HG02970 (cell line): ENCODE results near the gene RHOB.
A peak's percentile ranks its signal among the peaks of the same experiment; 100 is the strongest.

ENCODE experiments used
- ATAC-seq: cut with Tn5 transposase; IDR thresholded peaks from one replicate; pipeline ENCODE4 v1.9.1; 2021; ENCODE audit warnings: mild to moderate bottlenecking, moderate library complexity, moderate number of reproducible peaks; ENCODE audit not compliant: unreplicated experiment, low FRiP score

The RHOB gene

DNA sequence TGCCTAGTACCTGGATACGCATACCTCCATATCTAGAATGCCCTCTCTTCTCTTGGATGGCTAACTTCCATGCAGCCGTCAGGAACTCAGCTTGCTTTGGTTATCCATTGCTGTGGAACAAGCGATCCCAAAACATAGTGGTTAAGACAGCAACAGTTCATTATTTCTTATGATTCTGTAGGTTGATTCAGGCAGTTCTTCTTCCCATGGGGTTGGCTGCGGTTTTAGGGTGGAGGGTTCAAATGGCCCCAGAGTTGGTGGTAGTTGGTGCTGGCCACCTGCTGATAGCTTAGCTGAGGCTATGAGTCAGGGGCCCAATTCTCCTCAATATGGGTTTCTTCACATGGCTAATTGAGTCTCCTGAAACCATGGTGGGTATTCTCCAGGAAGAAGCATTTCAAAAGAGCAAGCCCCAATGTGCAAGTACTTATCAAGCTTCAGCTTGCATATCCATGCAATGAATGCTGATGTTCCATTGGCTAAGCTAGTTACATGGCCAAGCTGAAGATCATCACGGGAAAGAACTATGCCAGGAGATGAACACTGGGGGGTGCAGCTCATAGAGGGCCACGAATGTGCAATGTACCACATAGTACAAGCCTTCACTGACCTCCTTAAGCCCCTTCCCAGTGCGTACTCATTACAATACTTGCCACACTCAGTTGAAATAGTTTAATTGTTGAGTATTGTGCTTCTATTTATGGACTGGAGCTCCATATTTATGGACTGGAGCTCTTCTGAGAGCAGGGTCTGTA, 10.0 kb upstream of the RHOB start:
- no peak for ATAC-seq

DNA sequence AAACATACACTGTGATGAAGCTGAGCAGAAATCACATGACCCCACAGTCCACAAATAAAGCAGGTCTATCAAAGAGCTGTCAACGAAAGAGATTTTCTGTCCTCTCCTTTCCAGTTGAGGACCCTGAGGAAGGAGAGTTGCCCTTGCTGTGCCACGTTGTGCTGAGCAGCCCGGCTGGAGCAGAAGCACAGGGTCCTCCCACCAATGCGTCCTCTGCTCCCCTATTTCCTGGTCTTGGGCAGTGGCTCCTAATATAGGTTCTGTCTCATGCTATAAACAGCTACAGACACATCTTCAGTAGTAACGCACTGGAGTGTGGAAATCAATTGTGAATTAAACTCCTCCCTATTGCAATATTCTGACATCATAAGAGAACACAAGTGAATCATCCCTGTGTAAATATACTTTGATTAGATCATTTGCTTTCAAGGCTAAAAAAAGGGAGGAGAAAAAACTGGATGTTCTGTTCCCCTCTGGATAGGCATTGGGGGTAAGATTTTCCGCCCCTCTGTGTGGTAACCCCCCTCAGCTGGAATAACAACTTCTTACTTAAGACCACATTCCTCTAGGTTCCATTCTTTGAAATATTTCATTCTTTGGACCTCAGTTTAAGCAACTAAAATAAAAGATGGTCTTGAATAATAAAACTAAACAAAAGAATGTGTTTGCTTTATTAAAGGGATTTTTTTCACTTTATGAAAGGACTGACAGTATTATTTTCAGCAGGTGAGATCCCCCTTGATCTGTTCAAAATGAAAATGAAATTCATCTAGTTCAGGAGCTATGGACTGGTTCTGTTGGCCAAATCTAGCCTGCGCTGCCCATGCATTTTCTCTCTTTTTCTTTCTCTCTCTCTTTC, 8.3 kb upstream of the RHOB start:
- no peak for ATAC-seq

DNA sequence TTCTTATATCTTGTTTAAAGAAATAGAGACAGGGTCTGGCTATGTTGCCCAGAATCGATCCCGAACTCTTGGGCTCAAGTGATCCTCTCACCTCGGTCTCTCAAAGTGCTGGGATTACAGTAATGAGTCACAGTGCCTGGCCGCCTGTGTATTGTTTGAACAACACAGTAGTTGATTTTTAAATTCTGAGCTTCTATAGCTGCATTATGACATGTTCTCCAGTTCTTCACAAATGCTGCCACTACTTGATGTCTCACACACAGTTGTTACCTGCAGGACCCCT, 7.7 kb upstream of the RHOB start:
- no peak for ATAC-seq

DNA sequence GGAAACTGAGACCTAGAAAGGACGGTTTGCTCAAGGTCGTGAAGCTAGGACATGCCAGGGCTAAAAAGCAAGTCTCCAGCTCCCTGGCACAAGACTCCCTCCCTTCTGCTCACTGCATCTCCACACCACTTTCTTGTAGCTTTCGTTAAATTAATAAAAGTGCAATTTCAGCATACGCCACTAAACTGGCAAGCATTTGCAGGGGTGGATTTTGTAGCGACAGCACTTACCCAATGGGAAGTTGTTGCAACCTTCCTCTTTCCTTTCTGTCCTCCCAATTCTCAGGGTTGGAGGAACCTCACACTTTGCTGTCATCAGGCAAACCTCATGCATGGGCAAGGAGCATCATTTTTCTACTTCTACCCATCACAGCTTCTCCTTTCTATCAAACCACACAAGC, 7.4 kb upstream of the RHOB start:
- no peak for ATAC-seq

DNA sequence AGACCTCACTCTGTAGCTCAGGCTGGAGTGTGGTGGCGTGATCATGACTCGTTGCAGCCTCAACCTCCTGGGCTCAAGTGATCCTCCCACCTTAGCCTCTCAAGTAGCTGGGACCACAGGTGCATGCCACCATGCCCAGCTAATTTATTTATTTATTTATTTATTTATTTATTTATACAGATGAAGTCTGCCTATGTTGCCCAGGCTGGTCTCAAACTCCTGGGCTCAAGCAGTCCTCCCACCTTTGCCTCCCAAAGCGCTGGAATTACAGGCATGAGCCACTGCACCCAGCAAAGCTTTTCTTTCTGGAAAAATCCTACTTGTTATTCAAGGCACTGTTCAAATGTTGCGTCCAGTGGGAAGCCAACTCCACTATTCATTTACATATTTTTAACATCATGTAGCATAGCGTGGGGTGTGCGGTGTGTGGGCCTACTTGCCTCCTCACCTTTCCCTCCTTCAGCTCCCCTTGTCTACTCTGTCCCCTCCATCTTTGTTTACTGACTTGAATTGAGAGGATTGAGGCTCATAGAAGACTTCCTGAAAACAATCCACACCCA, 6.8 kb upstream of the RHOB start:
- ATAC-seq = no peak

DNA sequence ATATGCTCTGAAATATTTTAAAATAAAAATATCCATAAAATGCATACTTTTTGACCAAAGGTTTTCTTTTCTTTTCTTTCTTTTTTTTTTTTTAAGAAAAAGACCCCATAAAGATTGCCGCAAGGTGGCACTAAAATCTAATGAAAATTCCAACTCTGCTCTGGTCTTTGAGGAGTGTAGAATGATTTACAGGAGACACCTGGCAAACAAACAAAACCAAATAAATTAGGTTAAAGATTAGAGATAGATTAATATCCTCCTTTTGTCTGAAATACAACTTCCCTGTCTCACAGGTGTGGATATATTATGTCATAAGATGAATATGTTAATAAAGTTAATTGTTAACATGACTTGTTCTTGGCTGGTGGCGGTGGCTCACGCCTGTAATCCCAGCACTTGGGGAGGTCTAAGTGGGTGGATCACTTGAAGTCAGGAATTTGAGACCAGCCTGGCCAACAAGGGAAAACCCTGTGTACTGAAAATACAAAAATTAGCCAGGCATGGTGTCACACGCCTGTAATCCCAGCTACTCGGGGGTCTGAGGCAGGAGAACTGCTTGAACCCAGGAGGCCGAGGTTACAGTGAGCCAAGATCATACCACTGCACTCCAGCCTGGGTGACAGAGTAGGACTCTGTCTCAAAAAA, 3.5 kb upstream of the RHOB start:
- no peak for ATAC-seq

DNA sequence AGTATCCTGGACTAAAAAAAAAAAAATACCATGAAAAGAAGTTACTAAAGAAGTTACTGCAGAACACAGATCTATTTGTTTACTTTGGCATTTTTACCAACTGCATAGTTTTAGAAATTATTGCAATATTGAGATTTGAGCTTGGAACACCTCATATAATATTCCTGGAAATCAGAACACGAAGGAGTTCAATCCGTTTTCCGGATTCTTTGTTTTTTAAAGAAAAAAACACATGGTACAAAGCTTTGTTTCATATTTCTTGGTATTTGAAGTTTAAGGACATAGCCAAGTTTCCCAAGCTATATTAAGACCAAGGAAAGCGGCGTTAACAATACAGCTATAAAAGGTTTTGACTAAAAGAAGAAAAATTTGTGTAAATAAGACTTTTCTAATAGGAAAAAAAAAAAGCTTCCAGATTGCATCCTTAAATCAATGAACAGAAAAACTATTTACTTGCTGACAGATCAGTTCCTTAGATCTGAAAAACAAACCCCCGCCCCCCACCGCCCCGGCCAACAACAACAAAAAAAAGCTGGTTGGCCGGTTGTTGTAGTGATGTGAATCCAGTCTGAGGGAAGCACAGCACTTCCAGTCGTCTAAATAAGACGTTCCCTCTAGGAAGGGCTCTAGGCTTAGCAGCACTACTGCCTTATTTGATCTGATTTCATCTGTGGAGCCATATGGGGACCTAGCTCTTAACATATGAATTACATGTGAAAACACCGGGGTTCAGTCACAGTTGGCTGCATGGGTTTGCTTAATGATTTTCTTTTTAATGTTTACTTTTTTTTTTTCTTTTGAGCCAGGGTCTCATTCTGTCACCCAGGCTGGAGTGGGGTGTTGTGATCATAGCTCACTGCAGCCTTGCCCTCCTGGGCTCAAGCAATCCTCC, 2.5 kb upstream of the RHOB start:
- no peak for ATAC-seq

DNA sequence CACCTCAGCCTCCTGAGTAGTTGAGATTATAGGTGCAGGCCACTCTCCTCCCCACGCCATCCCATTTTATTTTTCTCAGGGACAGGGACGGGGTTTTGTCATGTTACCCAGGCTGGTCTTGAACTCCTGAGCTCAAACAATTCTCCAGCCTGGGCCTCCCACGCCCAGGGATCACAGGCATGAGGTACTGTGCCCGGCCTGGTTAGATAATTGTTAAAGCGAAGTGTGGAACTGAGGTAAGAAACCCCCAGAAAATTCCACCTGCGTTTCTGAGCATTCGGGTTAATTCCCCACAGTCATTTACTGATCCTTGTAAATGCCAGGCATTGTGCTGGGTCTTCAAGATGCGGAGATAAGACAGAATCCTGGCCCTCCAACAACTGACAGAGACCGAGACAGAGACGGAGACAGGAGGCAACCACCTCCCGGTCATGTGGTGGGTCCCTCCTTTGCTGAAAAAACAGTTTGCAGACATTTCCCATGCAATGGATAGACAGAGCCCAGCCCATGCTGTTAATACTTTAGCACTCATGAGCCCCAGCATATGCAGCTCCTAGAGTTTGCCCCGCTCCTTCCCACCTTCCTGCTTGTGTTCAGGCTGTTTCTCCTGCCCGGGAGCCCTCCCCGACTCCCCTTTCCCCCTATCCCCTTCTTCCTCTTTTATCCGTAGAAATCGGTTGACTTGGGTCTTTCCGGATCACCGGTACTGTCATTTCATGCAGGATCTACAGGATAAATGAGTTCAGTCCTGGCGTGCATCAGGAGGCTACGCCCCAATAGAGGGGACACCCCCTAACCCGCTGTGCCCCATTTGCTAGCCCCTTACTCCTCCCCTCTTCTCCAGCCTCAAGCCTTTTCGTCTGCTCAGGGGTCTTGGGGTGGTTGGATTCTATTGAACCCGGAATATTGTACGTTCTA, 1.6 kb upstream of the RHOB start:
- ATAC-seq = no peak

DNA sequence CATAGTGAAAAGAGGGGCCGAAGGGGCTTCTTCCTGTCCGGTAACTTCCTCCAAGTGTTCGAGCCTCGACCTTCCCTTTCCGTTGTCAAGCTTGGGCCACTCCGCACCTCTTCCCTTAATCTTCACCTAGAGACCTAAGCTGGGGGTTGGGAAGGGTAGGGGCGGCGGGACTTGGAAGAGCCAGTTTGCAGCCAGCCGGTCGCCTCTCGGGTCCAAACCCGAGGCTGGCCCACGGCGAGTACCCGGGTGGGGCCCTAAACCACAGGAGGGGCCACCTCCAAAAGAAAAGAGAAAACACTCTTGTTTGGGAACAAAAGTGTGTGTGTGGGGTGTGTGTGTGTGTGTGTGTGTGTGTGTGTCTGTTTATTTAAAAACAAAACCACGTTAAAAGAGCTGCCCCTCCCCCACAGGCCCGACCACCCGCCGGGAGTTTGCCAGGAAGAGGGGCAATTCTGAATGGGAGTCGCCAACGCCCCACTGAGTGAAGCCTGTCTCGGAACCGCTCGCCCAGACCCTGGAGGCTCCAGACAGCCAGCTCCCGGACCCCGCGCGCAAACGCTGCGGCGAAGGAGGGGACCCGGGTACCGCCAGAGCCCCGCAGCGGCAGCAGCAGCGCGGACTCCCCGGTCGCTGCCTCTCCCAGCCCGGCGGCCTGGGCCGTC, 488 bp upstream of the RHOB start:
- no peak for ATAC-seq

DNA sequence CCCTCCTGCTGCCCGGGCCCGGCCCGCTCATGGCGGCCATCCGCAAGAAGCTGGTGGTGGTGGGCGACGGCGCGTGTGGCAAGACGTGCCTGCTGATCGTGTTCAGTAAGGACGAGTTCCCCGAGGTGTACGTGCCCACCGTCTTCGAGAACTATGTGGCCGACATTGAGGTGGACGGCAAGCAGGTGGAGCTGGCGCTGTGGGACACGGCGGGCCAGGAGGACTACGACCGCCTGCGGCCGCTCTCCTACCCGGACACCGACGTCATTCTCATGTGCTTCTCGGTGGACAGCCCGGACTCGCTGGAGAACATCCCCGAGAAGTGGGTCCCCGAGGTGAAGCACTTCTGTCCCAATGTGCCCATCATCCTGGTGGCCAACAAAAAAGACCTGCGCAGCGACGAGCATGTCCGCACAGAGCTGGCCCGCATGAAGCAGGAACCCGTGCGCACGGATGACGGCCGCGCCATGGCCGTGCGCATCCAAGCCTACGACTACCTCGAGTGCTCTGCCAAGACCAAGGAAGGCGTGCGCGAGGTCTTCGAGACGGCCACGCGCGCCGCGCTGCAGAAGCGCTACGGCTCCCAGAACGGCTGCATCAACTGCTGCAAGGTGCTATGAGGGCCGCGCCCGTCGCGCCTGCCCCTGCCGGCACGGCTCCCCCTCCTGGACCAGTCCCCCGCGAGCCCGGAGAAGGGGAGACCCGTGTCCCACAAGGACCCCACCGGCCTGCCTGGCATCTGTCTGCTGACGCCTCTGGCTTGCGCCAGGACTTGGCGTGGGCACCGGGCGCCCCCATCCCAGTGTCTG, 767 bp downstream of the RHOB start:
- peak; percentile 12 for ATAC-seq

DNA sequence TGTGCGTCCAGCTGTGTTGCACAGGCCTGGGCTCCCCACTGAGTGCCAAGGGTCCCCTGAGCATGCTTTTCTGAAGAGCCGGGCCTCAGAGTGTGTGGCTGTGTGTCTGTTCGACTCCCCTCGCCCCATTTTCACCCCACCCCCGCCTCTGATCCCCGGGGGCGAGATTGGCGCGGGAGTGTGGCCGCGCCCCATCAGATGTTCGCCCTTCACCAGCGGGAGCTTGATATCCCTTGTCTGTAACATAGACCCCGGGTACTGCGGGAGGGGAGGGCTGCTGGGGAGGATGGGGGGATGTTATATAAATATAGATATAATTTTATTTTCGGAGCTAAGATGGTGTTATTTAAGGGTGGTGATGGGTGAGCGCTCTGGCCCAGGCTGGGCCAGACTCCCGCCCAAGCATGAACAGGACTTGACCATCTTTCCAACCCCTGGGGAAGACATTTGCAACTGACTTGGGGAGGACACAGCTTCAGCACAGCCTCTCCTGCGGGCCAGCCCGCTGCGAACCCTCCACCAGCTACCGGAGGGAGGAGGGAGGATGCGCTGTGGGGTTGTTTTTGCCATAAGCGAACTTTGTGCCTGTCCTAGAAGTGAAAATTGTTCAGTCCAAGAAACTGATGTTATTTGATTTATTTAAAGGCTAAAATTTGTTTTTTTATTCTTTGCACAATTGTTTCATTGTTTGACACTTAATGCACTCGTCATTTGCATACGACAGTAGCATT, 1.5 kb downstream of the RHOB start:
- ATAC-seq = no peak

DNA sequence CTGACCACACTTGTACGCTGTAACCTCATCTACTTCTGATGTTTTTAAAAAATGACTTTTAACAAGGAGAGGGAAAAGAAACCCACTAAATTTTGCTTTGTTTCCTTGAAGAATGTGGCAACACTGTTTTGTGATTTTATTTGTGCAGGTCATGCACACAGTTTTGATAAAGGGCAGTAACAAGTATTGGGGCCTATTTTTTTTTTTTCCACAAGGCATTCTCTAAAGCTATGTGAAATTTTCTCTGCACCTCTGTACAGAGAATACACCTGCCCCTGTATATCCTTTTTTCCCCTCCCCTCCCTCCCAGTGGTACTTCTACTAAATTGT, 2.1 kb downstream of the RHOB start:
- ATAC-seq = no peak

DNA sequence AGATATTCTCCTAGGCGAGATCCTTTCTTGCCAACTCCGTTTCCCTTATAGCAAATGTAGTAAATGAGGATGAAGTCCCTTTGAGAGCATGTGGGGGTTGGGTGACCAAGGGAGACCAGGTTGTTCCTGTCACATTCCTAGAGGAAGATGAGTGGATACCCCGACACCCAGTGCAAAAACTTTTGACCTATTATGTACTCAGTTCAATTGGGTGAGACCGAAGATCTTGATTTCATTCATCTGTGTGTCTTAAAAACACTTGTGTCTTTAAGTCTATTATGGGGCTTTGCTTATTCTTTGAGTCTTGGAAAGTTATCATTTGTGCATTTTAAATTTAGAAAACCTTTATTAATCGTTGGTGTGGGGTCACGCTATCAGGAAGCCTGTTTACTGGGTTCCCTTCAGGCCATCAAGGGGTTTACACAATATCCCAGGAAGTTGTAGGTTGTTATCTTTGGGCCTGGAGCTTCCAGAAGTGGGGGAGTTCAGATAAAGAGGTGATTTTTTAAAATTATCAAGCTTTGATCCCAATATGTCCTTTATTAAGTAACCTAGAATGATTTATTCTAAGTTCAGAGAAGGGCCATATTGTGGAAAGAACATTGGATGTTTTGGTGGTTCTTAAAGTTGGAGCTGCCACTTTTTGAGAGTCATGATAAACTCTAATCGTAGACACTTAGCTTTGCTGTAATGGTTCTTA, 2.8 kb downstream of the RHOB start:
- ATAC-seq = no peak

DNA sequence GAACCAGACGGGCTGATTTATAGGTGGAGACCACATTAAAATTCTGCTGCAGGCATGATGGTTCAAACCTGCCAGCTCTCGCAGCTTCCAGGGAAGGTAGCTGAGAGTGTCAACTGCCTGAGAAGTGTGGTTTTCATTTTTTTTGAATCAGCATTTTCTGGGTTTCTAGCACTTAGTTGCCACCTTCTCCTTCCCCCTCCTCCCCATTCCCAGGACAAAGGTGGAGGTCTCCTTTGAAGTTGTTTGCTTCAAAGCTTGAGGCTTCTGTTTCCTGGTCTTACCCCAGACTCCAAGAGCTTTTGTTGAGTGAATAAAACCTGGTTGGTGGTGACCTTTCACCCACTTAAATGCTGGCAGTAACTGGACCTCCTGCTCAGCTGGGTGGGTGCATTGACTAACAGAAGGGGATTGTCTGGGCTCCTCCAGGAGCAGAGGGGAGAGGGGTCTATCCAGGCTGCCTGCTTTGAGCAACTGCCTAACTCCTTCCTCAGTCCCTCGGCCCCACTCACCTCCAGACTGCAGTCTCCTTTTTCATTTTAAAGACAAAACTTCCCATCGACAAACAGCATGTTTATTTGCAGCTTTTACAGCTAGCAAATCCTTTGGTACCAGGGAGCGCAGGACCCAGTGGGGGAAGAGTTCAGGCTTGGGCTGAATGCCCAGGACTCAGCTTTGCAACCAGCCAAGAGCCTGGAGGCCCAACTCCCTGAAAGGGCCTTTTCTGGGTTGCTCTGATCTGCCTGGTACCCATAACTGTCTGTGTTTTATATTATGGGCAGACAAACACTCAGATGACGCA, 3.5 kb downstream of the RHOB start:
- ATAC-seq = no peak

DNA sequence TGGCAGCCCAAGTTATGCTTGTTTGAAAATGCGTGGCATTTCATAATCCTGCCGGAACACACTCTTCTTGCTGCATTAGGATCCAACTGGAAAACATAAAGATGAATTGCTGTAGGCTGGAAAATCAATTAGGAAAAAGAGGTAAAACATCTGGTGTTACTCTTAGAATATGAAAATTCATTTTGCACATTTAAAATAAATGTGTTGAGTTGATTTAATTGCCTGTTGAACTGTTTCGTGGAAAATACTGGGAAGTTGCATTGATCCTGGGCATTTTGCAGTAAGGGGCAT, 4.1 kb downstream of the RHOB start:
- no peak for ATAC-seq

DNA sequence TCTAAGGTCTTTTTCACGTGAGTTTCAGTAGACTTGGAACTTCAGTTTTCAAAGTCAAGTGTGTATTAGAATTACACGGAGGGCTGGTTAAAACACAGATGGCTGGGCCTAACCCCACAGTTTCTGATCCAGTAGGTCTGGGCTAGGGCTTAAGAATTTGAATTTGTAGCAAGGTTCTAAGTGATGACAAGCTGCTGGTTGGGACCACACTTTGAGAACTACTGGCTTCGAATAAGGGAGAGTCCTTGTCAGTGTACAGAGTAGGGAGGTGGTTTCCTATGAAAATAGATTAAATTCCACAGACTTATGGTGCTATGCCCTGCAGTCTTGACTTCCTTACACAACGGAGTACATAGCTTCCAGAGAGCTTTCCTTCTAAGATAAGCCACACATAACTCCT, 4.5 kb downstream of the RHOB start:
- no peak for ATAC-seq
